H9 (cell line): ENCODE data around the gene ODC1. TPM values are rescaled to one million over a fixed set of nuclear protein-coding genes. Genes with fewer than 3 reads are reported as not detected.

Source experiments
- DNase-seq: peaks from one replicate; pipeline ENCODE4 v3.0.0-alpha.2; 2017
- H2AFZ ChIP-seq: one replicate; pipeline ENCODE4 v1.6.1; 2013; ENCODE audit warnings: mild to moderate bottlenecking, low read length, control low read depth, moderate library complexity
- H2AK5ac ChIP-seq: 2 replicates; pipeline ENCODE4 v1.6.1; 2013; ENCODE audit warnings: low read length, control low read depth, mixed read lengths; ENCODE audit not compliant: insufficient read length
- H2BK120ac ChIP-seq: one replicate; pipeline ENCODE4 v1.6.1; 2013; ENCODE audit warnings: low read depth, mild to moderate bottlenecking, low read length, control low read depth, inconsistent platforms; ENCODE audit not compliant: poor library complexity, severe bottlenecking
- H2BK12ac ChIP-seq: 2 replicates; pipeline ENCODE4 v1.6.1; 2013; ENCODE audit warnings: low read length, control low read depth, mixed read lengths, low read depth; ENCODE audit not compliant: insufficient read length
- H2BK15ac ChIP-seq: 2 replicates; pipeline ENCODE4 v1.6.1; 2013; ENCODE audit warnings: low read depth, low read length, control low read depth
- H2BK20ac ChIP-seq: one replicate; pipeline ENCODE4 v1.6.1; 2013; ENCODE audit warnings: low read depth, mild to moderate bottlenecking, low read length, control low read depth, inconsistent platforms; ENCODE audit not compliant: poor library complexity, severe bottlenecking
- H2BK5ac ChIP-seq: 2 replicates; pipeline ENCODE4 v1.6.1; 2013; ENCODE audit warnings: low read length, control low read depth, mixed read lengths; ENCODE audit not compliant: insufficient read length
- H3K14ac ChIP-seq: 2 replicates; pipeline ENCODE4 v1.6.1; 2013; ENCODE audit warnings: low read length, control low read depth; ENCODE audit not compliant: insufficient read depth
- H3K18ac ChIP-seq: 2 replicates; pipeline ENCODE4 v1.6.1; 2013; ENCODE audit warnings: low read depth, mild to moderate bottlenecking, mixed read lengths, low read length, control low read depth; ENCODE audit not compliant: insufficient read length
- H3K23ac ChIP-seq: 2 replicates; pipeline ENCODE4 v1.6.1; 2013; ENCODE audit warnings: low read length, control low read depth, mixed read lengths, low read depth; ENCODE audit not compliant: insufficient read length
- H3K23me2 ChIP-seq: 2 replicates; pipeline ENCODE4 v1.6.1; 2013; ENCODE audit warnings: low read depth, mild to moderate bottlenecking, mixed read lengths, low read length, control low read depth; ENCODE audit not compliant: insufficient read length, poor library complexity, severe bottlenecking
- H3K27ac ChIP-seq: 2 replicates; pipeline ENCODE4 v1.5.1; 2013; ENCODE audit warnings: low read length, control low read depth, mixed read lengths, low read depth; ENCODE audit not compliant: insufficient read length
- H3K27me3 ChIP-seq: 2 replicates; pipeline ENCODE4 v1.6.1; 2013; ENCODE audit warnings: low read length, control low read depth, inconsistent platforms; ENCODE audit not compliant: insufficient read depth
- H3K4ac ChIP-seq: 2 replicates; pipeline ENCODE4 v1.6.1; 2013; ENCODE audit warnings: low read depth, mild to moderate bottlenecking, control low read depth, inconsistent platforms, low read length, moderate library complexity
- H3K4me1 ChIP-seq: 2 replicates; pipeline ENCODE4 v1.6.1; 2013; ENCODE audit warnings: low read length, control low read depth, inconsistent platforms; ENCODE audit not compliant: insufficient read depth
- H3K4me2 ChIP-seq: 2 replicates; pipeline ENCODE4 v1.6.1; 2013; ENCODE audit warnings: low read length, control low read depth, mixed read lengths; ENCODE audit not compliant: insufficient read length, insufficient read depth
- H3K56ac ChIP-seq: 2 replicates; pipeline ENCODE4 v1.6.1; 2013; ENCODE audit warnings: low read depth, mild to moderate bottlenecking, mixed read lengths, low read length, control low read depth; ENCODE audit not compliant: insufficient read length
- H3K79me1 ChIP-seq: 2 replicates; pipeline ENCODE4 v1.6.1; 2013; ENCODE audit warnings: low read depth, mild to moderate bottlenecking, moderate library complexity, low read length, control low read depth, inconsistent platforms; ENCODE audit not compliant: insufficient read depth, poor library complexity, severe bottlenecking
- H3K79me2 ChIP-seq: 2 replicates; pipeline ENCODE4 v1.6.1; 2013; ENCODE audit warnings: low read length, control low read depth, inconsistent platforms; ENCODE audit not compliant: insufficient read depth
- H3K9ac ChIP-seq: 2 replicates; pipeline ENCODE4 v1.6.1; 2013; ENCODE audit warnings: low read length, control low read depth, mixed read lengths; ENCODE audit not compliant: insufficient read length; ENCODE audit errors: extremely low read depth
- H3K9me3 ChIP-seq: one replicate; pipeline ENCODE4 v1.6.1; 2013; ENCODE audit warnings: low read depth, low read length, inconsistent platforms; ENCODE audit not compliant: control insufficient read depth
- H3T11ph ChIP-seq: one replicate; pipeline ENCODE4 v1.6.1; 2013; ENCODE audit warnings: mild to moderate bottlenecking, low read length, control low read depth, inconsistent platforms
- H4K20me1 ChIP-seq: one replicate; pipeline ENCODE4 v1.6.1; 2013; ENCODE audit not compliant: control insufficient read depth, insufficient read length, insufficient read depth
- H4K5ac ChIP-seq: 2 replicates; pipeline ENCODE4 v1.6.1; 2013; ENCODE audit warnings: low read depth, mild to moderate bottlenecking, mixed read lengths, low read length, control low read depth; ENCODE audit not compliant: insufficient read length
- H4K8ac ChIP-seq: replicated peaks from 2 replicates; pipeline ENCODE4 v1.6.1; 2013; ENCODE audit warnings: low read length, control low read depth, mixed read lengths, low read depth; ENCODE audit not compliant: insufficient read length
- H4K91ac ChIP-seq: 2 replicates; pipeline ENCODE4 v1.6.1; 2013; ENCODE audit warnings: low read depth, mild to moderate bottlenecking, moderate library complexity, mixed read lengths, low read length, control low read depth; ENCODE audit not compliant: insufficient read length
- H3K27ac Mint-ChIP-seq, 3 experiments: 2 replicates in 2 of 3; 3 replicates in 1 of 3; pipeline ENCODE4 v1.8.0; 2020 to 2021; ENCODE audit warnings: mixed read lengths in 3 of 3, mild to moderate bottlenecking in 1 of 3, moderate library complexity in 1 of 3
- H3K27me3 Mint-ChIP-seq: 2 replicates; pipeline ENCODE4 v1.8.0; 2021; ENCODE audit warnings: low read depth, mild to moderate bottlenecking, moderate library complexity, mixed read lengths
- H3K36me3 Mint-ChIP-seq, 3 experiments: 2 replicates in 2 of 3; 3 replicates in 1 of 3; pipeline ENCODE4 v1.8.0; 2020 to 2021; ENCODE audit warnings: low read depth in 3 of 3, mixed read lengths in 3 of 3; ENCODE audit not compliant: insufficient read depth in 1 of 3
- H3K4me1 Mint-ChIP-seq, 2 experiments: 2 replicates each; pipeline ENCODE4 v1.8.0; 2020; ENCODE audit warnings: mixed read lengths in 2 of 2
- H3K4me3 Mint-ChIP-seq, 2 experiments: 2 replicates in 1 of 2; 3 replicates in 1 of 2; pipeline ENCODE4 v1.8.0; 2020 to 2021; ENCODE audit warnings: mild to moderate bottlenecking in 2 of 2, mixed read lengths in 2 of 2, moderate library complexity in 1 of 2
- H3K9me3 Mint-ChIP-seq, 2 experiments: 2 replicates in 1 of 2; 3 replicates in 1 of 2; pipeline ENCODE4 v1.8.0; 2020; ENCODE audit warnings: mild to moderate bottlenecking in 2 of 2, mixed read lengths in 2 of 2, moderate library complexity in 1 of 2
- WGBS: extraction: QIAGEN DNeasy Blood & Tissue Kit; methylation state at CpG from one replicate; pipeline ENCODE4 v1.1.7; 2013; ENCODE audit warnings: missing lambda C conversion rate, low lambda C conversion rate, mixed read lengths; ENCODE audit not compliant: insufficient read length; ENCODE audit errors: extremely low coverage; 5-methylcytosine and 5-hydroxymethylcytosine counted together
- total RNA-seq: library from RNA; stranded (reverse); gene quantifications from 2 replicates; pipeline ENCODE4 v1.2.1, GENCODE V29; 2021
- TF ChIP-seq, protein P1 (sequence below): fragments of 200-600 bp; sonication (generic); conservative IDR thresholded peaks from 3 replicates; pipeline ENCODE4 v1.8.0; 2021; ENCODE audit warnings: antibody characterized with exemption, mild to moderate bottlenecking

The ODC1 gene
- total RNA-seq, 1 experiment from 2014 or later = 48.3 TPM

DNA sequence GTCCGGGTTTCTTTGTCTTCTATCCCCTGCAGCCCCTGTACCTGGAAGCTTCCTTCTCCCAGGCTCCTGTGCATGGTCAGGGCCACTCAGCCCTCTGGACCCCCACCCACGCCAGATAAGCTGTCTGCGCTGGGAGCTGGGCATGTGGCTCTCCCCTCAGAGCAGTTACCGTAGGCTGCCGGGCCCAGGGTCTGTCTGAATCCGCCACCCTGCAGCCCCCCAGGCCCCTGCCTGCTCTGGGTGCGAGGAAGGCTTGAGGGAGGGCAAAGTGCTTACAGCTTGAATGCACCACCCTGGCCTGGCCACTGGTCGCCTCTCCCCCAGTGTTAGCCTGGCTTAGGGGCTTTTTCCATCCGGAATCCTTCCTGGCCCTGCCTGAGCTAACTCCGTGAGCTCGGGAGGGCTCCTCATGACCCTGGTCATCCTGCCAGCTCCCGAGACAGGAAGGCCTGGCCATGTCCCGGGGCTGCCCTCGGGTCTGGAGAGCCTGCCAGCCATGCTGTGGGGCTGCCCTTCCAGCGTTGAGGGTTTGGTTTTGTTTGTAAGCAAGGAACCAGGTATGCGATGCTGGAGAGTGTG lies 50.7 kb downstream of the ODC1 start:
- Mint-ChIP-seq H3K27me3 (peaks cover 2% of the 10 kb centered on the region), H3K9me3 (peaks cover 3 to 12% of the 10 kb centered on the region in 2 experiments), H3K4me3 (no peak overlapping the region), H3K4me1 (peaks cover 20% of the 10 kb centered on the region in 2 experiments), H3K36me3 (peaks cover 0 to 12% (median 9%) of the 10 kb centered on the region in 3 experiments; a peak in 5 of 7 replicates), H3K27ac (no peak overlapping the region)
- Histone ChIP-seq H3K23me2 (no peaks in the 10 kb centered on the region), H2BK15ac (no peak overlapping the region), H4K8ac (no peak overlapping the region), H3K4me1 (peaks cover 5% of the 10 kb centered on the region; the same call in 1 of the 2 replicates), H3K9me3 (no peaks in the 10 kb centered on the region), H3K9ac (no peak overlapping the region), H2BK12ac (no peak overlapping the region), H4K91ac (no peak overlapping the region), H3K56ac (no peak overlapping the region), H2BK20ac (no peak overlapping the region), H3K18ac (no peak overlapping the region), H3K27ac (no peak overlapping the region), H3K79me1 (no peaks in the 10 kb centered on the region), H3K4ac (no peak overlapping the region), H3T11ph (no peak overlapping the region), H3K14ac (no peak overlapping the region), H2BK120ac (no peak overlapping the region), H4K5ac (no peak overlapping the region), H3K23ac (no peak overlapping the region), H3K4me2 (no peak overlapping the region), H3K27me3 (no peaks in the 10 kb centered on the region), H2AK5ac (no peak overlapping the region), H2BK5ac (no peak overlapping the region), H3K79me2 (no peaks in the 10 kb centered on the region), H2AFZ (no peak overlapping the region), H4K20me1 (no peaks in the 10 kb centered on the region)
- TF ChIP-seq, protein P1, sequence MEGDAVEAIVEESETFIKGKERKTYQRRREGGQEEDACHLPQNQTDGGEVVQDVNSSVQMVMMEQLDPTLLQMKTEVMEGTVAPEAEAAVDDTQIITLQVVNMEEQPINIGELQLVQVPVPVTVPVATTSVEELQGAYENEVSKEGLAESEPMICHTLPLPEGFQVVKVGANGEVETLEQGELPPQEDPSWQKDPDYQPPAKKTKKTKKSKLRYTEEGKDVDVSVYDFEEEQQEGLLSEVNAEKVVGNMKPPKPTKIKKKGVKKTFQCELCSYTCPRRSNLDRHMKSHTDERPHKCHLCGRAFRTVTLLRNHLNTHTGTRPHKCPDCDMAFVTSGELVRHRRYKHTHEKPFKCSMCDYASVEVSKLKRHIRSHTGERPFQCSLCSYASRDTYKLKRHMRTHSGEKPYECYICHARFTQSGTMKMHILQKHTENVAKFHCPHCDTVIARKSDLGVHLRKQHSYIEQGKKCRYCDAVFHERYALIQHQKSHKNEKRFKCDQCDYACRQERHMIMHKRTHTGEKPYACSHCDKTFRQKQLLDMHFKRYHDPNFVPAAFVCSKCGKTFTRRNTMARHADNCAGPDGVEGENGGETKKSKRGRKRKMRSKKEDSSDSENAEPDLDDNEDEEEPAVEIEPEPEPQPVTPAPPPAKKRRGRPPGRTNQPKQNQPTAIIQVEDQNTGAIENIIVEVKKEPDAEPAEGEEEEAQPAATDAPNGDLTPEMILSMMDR = no peak
- no peak for DNase-seq
- WGBS = no CpG with 5 or more reads among the region's 16 CpGs
